Tibial artery (tissue), 4 donors: Measurements from ENCODE around the gene SEMA5B.
A peak's percentile ranks its signal among the peaks of the same experiment; 100 is the strongest.

Source experiments
- DNase-seq, 2 donors: peaks; one replicate each; pipeline ENCODE4 v3.0.0-alpha.2; 2019
- H3K27ac ChIP-seq, 2 donors: fragments of 200-600 bp; sonication (generic) in 1 of 2; 1 replicate in 1 of 2; 2 replicates in 1 of 2; pipeline ENCODE4 v1.5.1; 2018 to 2019; ENCODE audit warnings: mild to moderate bottlenecking in 1 of 2
- H3K27me3 ChIP-seq, 2 donors: fragments of 200-600 bp; sonication (generic) in 1 of 2; one replicate each; pipeline versions ENCODE4 v1.5.1 to v1.6.0; 2016 to 2019
- H3K36me3 ChIP-seq, 3 donors: fragments of 200-600 bp; sonication (generic) in 2 of 3; one replicate each; pipeline ENCODE4 v1.5.1; 2016 to 2019; ENCODE audit warnings: mild to moderate bottlenecking in 2 of 3
- H3K4me1 ChIP-seq, 4 donors: fragments of 200-600 bp; sonication (generic) in 2 of 4; 1 replicate in 3 of 4; 2 replicates in 1 of 4; pipeline ENCODE4 v1.5.1; 2016 to 2019
- H3K4me3 ChIP-seq, 2 donors: fragments of 200-600 bp; sonication (generic) in 1 of 2; 1 replicate in 1 of 2; 2 replicates in 1 of 2; pipeline ENCODE4 v1.5.1; 2018 to 2019; ENCODE audit warnings: mild to moderate bottlenecking in 2 of 2
- H3K9me3 ChIP-seq, 3 donors: fragments of 200-600 bp; sonication (generic) in 1 of 3; one replicate each; pipeline ENCODE4 v1.5.1; 2016 to 2019
- CTCF ChIP-seq, 2 experiments: fragments of 200-600 bp in 1 of 2; fragments of 450-650 bp in 1 of 2; IDR thresholded peaks; one replicate each; pipeline ENCODE4 v1.5.1; 2017 to 2019; ENCODE audit warnings: antibody characterized with exemption in 2 of 2, mild to moderate bottlenecking in 1 of 2, moderate library complexity in 1 of 2
- intact Hi-C: fragments of 100-400 bp; cut with DNase I; formaldehyde crosslinking; loops from one replicate; pipeline ENCODE4 v1.15.0; 2023; ENCODE audit warnings: low total_unique reads

SEMA5B gene

GRCh38 chr3:122955916-122956692 is 71.5 kb downstream of the SEMA5B start:
- Histone ChIP-seq H3K9me3 (no peaks in the 10 kb centered on the region), H3K27ac (peak overlapping the region; percentile 63 to 72), H3K27me3 (no peaks in the 10 kb centered on the region), H3K4me1 (peaks cover 5 to 39% (median 31%) of the 10 kb centered on the region in 4 donors), H3K36me3 (no peaks in the 10 kb centered on the region), H3K4me3 (no peak overlapping the region)
- DNase-seq = no peak
- TF ChIP-seq CTCF (IDR thresholded peaks at IDR 0.05) = no peak
- intact Hi-C loops = no loop called here

GRCh38 chr3:122952520-122952919 is 75.0 kb downstream of the SEMA5B start:
- Histone ChIP-seq H3K27ac (no peak overlapping the region), H3K9me3 (no peaks in the 10 kb centered on the region), H3K27me3 (no peaks in the 10 kb centered on the region), H3K4me3 (no peak overlapping the region), H3K4me1 (peaks cover 3 to 33% (median 22%) of the 10 kb centered on the region in 4 donors), H3K36me3 (no peaks in the 10 kb centered on the region)
- intact Hi-C loops = no loop called here
- TF ChIP-seq CTCF (IDR thresholded peaks at IDR 0.05) = no peak
- DNase-seq = no peak

DNA sequence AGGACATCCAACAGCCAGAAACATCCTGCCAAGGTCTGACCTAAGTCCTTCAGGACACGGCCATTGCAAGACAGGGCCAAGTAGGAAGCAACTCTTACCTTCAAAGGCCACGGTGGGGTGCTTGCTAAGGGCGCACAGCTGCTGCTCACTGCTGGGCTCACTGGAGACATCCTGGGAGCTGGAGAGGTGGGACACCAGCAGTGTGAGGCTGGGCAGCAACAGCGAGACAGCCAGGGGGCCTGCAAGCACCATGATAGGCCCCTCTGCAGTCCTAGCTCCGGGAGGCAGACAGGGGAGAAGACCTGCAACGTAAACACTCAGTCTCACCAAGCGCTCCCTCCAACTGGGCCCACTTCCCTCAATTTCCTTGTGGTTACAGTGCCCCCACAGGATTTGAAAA is 79.2 kb downstream of the SEMA5B start:
- TF ChIP-seq CTCF (IDR thresholded peaks at IDR 0.05) = no peak
- H3K27ac ChIP-seq = no peak overlapping the region
- no peak overlapping the region for H3K4me3 ChIP-seq
- H3K9me3 ChIP-seq = no peaks in the 10 kb centered on the region
- intact Hi-C loops = loop anchor here (10.0 kb wide), 1 partner anchor 606 kb away; no protein-coding TSS in a partner anchor
- H3K27me3 ChIP-seq = no peaks in the 10 kb centered on the region
- no peak for DNase-seq
- H3K36me3 ChIP-seq = no peaks in the 10 kb centered on the region
- H3K4me1 ChIP-seq = peaks cover 0 to 40% (median 18%) of the 10 kb centered on the region in 4 donors

DNA sequence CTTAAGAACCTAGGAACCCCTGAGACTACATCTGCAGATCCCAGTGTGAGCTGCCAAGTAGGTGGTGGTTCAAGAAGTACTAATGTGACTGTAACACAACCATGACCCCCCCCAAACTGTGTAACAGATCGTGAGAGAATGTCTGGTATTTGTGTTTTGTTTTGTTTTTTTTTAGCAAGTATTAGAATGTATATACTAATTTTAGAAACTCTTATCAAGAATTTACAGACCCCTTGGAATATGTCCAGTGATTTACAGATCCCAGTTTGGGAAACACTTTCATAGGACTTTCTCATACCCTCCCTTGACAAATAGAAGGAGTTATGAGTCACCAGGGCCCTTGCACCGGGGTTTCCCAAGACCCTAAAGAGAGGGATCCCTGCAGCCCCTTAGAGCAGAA is 79.8 kb downstream of the SEMA5B start:
- H3K27me3 ChIP-seq = no peaks in the 10 kb centered on the region
- H3K4me1 ChIP-seq = peaks cover 0 to 44% (median 20%) of the 10 kb centered on the region in 4 donors
- no peaks in the 10 kb centered on the region for H3K36me3 ChIP-seq
- H3K4me3 ChIP-seq = no peak overlapping the region
- intact Hi-C loops = loop anchor here (10.0 kb wide), 1 partner anchor 607 kb away; no protein-coding TSS in a partner anchor
- no peaks in the 10 kb centered on the region for H3K9me3 ChIP-seq
- H3K27ac ChIP-seq = no peak overlapping the region
- DNase-seq = no peak
- TF ChIP-seq CTCF (IDR thresholded peaks at IDR 0.05) = no peak

DNA sequence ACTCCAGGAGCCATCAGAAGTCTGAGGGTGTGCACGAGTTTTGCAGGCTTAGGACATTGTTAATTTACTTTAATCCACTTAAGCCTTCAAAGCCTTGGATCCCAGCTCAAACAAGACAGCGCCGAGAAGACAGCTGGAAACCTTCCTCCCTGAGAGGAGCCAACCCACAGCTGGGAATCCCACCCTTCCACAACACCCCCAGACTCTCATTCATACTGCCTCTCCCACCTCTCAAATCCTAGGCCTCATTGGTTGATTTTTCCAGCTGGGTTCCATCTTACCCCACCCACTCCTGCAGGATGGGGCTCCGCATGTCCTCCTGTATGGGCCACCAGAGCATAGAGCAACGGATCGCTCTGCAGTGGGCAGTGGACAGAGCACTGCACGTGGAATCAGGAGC is 80.4 kb downstream of the SEMA5B start:
- Histone ChIP-seq H3K9me3 (no peaks in the 10 kb centered on the region), H3K27ac (no peak overlapping the region), H3K36me3 (no peaks in the 10 kb centered on the region), H3K27me3 (no peaks in the 10 kb centered on the region), H3K4me3 (no peak overlapping the region), H3K4me1 (peaks cover 0 to 41% (median 20%) of the 10 kb centered on the region in 4 donors)
- TF ChIP-seq CTCF (IDR thresholded peaks at IDR 0.05) = no peak
- DNase-seq = no peak
- intact Hi-C loops = loop anchor here (10.0 kb wide), 1 partner anchor 608 kb away; no protein-coding TSS in a partner anchor
